ENCODE data around the gene PROM1.

PROM1 gene

DNA sequence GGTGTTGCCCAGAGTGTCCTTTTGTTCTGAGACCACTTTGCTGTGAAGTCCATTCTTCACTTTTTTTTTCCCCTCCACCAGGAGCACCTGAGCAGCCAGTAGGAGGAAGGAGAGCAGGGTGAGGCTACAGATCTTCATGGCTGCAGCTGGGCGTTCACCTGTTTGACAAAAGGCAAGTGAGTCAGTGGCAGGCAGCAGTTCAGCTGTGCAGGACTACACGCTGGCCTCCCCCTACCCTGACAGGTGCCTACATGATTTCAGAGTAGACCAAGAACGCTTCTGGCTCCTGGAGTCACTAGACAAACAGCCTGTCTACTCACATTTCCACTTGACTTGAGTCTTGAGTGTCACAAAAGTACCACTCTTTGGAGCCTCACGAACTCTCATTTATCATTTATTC, 147.3 kb downstream of the PROM1 start:
- no peak for FAIRE-seq

DNA sequence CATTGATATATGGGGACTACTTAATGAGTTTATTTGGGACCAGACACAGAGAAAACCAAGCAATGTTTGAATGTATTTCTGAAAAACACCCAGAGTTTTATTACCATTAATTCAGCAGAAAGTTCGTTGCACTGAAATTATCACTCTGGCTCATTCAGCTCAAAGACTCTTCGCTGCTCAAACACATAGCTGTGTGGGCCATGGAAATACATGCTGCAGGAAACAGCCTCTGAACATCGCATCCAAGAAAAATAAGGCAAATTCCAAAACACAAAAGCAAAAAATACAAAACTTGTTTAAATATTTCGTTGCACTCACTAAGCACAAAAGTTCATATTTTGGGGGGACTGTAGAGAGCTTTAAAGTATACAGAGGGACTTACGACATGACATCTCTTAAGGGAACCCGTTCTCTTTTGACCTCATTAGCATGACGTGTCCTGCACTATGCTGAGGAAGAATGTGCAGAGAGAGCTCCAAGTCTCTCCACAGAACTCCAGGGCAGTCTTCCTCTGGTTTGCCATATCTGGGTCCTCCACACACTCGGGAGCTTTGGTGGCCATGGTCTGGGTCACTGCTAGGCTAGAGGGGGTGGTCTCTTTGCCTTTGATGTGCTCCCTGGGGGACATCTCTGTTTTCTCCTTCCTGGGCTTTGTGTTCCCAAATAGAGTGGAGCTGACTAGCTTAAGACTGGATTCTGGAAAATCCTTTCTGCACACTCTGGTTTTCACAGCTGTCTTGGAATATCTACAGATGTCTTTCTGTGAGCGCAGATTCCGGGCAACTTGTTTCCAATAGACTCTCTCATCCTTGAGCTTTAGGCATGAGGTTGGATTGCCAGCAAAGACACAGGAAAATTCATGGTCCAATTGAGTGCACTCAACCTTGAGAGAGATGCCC, 148.1 kb downstream of the PROM1 start:
- FAIRE-seq, result no peak

DNA sequence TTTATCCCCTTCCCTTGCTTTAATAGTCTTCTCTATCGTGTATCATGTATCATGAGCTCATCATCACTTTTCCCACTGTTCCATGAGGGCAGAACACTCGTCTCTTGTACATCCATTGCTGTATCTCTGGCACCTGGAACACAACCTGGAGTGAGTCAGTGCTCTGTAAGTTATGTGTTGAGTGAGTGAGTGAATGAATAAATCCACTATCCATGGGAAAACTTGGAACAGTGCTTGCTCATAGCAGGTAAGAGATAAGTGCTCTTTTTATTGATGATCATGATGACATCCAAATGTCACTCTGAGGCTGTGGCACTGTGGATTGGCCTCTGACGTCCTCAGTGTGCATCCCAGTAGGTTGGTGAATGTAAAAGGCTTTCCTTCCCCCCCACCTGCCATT, 149.6 kb downstream of the PROM1 start:
- FAIRE-seq, result no peak

DNA sequence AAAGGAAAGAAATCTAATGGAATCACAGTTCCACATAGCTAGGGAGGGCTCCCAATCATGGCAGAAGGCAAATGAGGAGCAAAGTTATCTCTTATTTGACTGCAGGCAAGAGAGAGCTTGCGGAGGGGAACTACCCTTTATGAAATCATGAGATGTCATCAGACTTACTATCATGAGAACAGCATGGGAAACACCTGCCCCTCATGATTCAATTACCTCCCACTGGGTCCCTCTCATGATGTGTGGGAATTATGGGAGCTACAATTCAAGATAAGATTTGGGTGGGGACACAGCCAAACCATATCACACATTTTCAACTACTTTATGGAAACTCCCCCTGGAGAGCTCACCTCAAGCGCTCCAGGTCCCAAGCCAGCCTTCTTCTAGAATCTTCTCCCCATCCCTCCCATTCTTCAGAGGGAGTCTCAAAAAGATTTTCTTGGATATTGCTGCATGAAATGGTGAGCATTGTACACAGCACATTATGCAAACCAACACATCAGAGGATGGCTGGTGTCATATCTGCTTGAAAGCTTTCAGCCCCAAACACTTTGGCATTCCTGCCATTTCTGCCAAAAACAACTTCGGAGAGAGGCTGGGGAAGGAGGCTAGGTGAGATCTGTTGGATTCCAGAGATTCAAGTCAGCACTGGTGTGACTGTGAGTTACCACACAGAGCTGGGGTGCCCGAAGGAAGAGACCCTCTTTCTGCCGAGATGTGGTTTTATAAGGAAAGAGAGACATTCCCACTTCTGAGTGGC, 152.2 kb downstream of the PROM1 start:
- no peak for FAIRE-seq

DNA sequence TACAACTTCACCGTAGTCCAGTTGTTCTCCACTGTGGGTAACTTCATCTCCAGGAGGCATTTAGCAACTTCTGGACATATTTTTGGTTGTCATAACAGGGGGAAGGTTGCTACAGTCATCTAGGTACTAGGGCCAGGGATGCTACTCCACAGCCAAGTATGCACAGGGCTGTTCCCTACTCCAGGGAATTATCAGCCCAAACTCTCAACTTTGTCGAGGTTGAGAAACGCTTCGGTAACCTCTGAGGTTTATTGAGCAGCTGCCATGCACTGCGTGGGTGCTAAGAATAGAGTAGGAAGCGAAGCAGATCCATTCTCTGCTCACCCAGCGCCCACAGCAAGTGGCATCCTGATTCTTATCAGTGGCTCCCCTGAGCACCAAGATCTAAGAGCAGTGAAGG, 153.5 kb downstream of the PROM1 start:
- no peak for FAIRE-seq

DNA sequence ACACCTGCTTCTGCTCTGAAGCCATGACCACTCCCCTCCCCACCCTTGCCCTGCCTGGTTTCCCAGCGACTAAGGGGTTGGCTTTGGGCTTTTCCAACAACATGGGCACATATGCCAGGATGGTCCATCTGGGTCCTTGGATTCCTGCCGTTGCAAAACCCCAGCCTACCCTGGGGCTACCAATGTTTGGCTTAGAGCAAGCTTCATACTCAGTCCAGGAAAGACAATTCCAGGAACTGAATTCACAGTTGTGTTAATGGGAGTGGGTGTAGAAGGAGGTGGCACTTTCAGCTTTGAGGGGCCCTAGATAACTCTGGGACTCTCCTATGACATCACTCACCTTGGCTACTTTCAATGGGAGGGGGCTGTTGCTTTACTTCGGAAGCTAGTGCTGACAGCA, 154.3 kb downstream of the PROM1 start:
- FAIRE-seq, result no peak

DNA sequence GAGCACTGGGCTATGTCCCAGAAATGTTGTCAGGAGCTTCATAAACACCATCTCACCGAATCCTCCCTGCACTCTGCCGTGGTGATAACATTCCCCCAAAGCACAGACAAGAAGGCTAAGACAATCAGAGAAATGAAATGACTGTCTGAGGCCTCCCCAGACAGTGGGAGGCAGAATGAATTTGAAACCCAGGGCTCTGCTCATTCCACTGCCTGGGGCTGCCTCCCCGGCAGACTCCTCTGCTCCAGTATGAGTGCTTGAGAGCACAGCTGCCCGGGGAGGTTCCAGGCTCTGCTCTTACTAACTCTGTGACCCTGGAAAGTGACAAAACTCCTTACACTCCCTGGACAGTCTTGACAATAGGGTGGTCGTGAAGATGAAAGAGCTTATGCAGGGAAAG, 154.9 kb downstream of the PROM1 start:
- FAIRE-seq, result no peak

DNA sequence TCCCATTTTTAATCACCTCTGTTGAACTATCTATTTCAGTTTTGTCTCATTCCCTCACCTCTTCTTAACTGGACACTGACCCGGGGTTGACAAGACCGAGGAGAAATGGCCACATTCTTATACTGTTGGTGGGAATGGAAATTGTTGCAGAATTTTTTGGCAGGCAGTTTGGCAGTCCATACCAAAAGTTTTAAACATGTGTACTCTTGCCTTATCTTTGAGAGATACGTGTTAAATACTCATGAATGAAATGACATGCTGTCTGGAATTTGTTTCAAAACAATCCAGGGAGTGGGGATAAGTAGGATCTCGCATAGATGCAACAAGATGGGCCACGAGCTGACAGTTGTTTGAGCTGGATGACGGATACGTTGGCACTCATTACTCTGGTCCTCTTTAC, 157.3 kb downstream of the PROM1 start:
- FAIRE-seq, result no peak

DNA sequence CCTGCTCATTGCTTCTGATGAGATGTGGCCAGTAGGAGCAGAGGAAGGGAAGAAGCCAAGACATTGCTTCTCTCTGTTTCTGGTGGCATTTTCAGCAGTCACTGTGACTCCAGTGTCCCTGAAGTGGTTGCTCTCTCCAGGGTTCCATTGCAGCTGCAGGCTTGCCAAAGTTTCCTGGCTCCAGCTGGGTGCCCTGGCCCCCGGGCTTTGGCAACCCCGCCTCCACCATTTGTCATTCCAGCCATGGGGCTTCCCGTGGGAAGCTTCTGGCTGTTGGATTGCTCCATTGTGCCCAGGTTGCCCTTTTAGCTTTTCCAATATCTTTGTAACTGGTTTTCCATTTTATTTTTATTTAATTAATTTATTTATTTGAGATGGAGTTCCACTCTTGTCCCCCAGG, 158.0 kb downstream of the PROM1 start:
- no peak for FAIRE-seq

DNA sequence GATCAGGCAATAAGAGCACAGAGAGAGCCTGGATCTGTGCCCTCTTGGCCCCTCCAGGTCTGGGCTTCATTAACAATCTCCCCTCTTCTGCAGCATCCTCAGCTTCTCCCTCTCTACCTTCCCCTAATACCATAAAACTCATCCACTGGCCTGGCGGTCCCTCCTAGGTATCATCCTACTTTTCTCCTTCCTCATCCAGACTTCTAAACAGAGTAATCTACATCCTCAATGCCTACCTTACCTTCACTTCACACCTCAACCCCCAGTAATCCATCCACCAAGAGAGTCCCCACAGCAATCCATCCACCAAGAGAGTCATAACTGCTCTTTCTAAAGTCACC, 162.3 kb downstream of the PROM1 start:
- FAIRE-seq, result no peak

DNA sequence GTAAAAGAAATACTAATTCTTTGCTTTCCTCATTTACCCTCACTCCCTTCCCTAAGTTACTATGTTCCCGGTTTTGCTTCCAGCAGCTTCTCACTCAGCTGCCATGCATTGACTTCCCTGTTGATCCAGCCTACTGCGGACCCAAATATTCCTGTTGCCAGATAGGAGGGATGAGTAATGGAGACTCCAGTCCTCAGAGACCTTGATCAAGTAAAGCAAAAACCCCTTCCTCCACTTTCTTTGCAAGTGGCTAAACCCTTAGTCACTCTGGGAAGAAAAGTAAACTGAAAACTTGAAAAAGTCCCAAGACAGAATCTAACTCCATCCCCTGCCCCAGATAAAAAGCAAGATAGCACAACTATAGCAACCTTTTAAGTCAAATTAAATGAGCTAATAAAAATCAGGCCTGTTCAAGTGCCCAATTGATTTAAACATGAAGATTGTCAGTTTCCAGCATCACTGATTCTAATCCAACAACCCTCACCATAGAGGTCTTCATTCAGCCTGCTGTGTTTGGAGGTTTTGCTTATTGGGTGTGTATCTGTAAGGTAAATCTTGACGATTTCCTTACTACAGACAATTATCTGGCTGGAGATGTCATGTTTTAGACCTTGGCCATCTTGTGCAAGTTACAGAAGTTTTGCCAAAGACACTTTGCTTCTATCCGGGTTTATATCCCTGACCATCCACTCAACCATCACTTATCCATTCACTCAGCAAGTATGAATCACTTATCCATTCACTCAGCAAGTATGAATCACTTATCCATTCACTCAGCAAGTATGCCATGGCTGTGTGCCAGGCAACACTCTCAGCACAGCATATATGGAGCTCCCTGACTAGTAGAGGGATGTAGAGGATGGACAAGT, 162.9 kb downstream of the PROM1 start:
- no peak for FAIRE-seq

DNA sequence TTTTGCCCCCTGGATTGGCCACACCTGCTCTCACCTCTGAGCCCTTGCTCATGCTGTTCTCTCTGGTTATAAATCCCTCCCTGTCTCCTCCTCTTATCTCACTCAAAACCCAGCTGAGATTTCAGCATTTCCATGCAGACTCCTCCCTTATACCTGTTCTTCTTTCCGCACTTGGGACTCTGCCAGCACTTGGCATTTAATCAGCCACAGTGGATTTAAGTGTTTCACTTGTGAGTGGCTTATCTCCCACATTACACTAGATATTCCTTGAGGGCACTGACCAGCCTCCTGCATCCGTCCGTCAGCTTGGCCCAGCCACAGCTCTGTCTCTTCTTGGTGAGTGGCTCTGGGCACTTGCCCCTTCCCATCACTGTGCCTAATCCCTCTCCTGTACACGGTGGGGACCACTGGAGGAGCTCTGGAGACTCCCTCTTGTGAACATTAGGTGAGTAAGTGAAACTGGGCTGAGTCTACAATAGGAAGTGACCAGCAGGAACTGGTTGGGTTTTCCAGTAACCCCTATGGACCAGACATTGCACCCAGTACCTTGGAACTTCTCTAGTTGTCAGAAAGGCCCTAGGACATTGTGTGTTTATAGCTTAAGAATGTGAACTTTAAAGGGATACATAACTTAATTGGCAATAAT, 165.2 kb downstream of the PROM1 start:
- FAIRE-seq, result no peak
